ENCODE measurements around the gene TRIM15. TPM values are rescaled to one million over a fixed set of nuclear protein-coding genes. Genes with fewer than 3 reads are reported as not detected.

Gene TRIM15
- total RNA-seq, 1 donor from 2014 or later: not detected

DNA sequence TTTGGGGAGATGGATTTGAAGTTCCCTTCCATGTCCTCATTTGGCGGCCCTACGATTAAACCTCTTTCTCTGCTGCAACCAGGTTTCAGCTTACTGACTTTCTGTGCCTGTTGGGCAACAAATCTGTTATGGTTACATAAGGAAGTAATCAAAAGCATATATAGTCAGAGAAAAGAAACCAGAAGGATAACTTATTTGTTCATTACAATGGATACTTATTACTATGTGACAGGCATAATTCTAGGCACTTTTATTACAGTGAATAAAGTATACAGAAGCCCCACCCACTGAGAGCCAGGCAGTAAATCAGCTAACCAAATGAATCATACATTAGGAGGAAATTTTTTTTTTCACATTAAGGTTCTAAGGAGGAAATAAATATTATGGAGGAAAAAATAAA, 40.8 kb upstream of the TRIM15 start:
- DNase-seq (ENCODE audit: low spot score): no peak
- H3K4me3 Mint-ChIP-seq (ENCODE audit: unreplicated experiment): no peak overlapping the region
- no peak overlapping the region for H3K27ac Mint-ChIP-seq (ENCODE audit: unreplicated experiment)
- TF ChIP-seq, protein P1, sequence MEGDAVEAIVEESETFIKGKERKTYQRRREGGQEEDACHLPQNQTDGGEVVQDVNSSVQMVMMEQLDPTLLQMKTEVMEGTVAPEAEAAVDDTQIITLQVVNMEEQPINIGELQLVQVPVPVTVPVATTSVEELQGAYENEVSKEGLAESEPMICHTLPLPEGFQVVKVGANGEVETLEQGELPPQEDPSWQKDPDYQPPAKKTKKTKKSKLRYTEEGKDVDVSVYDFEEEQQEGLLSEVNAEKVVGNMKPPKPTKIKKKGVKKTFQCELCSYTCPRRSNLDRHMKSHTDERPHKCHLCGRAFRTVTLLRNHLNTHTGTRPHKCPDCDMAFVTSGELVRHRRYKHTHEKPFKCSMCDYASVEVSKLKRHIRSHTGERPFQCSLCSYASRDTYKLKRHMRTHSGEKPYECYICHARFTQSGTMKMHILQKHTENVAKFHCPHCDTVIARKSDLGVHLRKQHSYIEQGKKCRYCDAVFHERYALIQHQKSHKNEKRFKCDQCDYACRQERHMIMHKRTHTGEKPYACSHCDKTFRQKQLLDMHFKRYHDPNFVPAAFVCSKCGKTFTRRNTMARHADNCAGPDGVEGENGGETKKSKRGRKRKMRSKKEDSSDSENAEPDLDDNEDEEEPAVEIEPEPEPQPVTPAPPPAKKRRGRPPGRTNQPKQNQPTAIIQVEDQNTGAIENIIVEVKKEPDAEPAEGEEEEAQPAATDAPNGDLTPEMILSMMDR (IDR thresholded peaks at IDR 0.05; ENCODE audit: unreplicated experiment): no peak
- H3K4me1 Mint-ChIP-seq (ENCODE audit: unreplicated experiment): no peaks in the 10 kb centered on the region
- H3K27me3 Mint-ChIP-seq (ENCODE audit: unreplicated experiment): peaks cover 9% of the 10 kb centered on the region
- no peaks in the 10 kb centered on the region for H3K36me3 Mint-ChIP-seq (ENCODE audit: low read depth, unreplicated experiment)
- no peaks in the 10 kb centered on the region for H3K9me3 Mint-ChIP-seq (ENCODE audit: unreplicated experiment)

DNA sequence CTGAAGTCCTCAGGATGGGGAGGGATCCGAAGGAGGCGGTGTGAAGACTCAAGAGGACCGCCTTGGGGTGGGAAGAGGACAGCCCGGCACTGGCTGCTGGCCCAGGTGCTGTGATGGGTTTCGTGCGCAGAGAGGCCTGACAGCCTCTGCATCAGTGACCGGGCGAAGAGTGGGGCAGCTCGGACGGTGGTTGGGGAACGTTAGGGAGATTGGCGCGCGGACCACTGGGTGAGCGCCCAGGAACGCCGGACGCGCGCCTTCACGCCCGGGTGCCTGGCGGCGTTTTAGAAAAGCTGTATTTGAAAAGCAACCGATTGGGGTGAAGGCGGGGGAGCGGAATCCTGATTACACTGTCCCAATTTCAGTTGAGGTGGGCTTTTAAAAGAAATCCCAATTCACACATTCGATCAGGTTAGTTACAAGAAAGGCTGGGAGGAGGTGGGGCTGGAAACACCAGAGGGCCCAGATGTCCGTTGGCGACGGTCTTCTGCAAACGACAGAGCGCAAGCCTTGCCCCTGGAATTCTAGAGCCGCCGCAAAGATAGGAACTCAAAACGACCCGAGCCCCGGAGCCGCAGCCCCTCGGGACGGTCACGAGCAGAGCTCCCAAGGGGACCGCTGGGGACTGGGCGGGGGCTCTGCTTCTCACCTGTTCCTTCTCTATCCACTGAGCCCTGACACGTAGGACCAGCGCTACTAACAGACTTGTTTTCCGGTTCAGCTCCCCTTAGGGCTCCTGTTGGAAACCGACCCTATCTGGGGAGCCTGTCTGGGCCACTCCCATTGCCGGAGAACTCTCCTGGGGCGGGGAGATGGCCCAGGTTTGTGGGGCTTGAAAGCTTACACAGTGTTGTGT, 35.9 kb upstream of the TRIM15 start:
- no peaks in the 10 kb centered on the region for H3K9me3 Mint-ChIP-seq (ENCODE audit: unreplicated experiment)
- H3K27ac Mint-ChIP-seq (ENCODE audit: unreplicated experiment): no peak overlapping the region
- peaks cover 3% of the 10 kb centered on the region for H3K4me1 Mint-ChIP-seq (ENCODE audit: unreplicated experiment)
- peaks cover 13% of the 10 kb centered on the region for H3K27me3 Mint-ChIP-seq (ENCODE audit: unreplicated experiment)
- H3K4me3 Mint-ChIP-seq (ENCODE audit: unreplicated experiment): peak overlapping the region; percentile 54
- TF ChIP-seq, protein P1 (IDR thresholded peaks at IDR 0.05; ENCODE audit: unreplicated experiment): no peak
- H3K36me3 Mint-ChIP-seq (ENCODE audit: low read depth, unreplicated experiment): no peaks in the 10 kb centered on the region
- no peak for DNase-seq (ENCODE audit: low spot score)

DNA sequence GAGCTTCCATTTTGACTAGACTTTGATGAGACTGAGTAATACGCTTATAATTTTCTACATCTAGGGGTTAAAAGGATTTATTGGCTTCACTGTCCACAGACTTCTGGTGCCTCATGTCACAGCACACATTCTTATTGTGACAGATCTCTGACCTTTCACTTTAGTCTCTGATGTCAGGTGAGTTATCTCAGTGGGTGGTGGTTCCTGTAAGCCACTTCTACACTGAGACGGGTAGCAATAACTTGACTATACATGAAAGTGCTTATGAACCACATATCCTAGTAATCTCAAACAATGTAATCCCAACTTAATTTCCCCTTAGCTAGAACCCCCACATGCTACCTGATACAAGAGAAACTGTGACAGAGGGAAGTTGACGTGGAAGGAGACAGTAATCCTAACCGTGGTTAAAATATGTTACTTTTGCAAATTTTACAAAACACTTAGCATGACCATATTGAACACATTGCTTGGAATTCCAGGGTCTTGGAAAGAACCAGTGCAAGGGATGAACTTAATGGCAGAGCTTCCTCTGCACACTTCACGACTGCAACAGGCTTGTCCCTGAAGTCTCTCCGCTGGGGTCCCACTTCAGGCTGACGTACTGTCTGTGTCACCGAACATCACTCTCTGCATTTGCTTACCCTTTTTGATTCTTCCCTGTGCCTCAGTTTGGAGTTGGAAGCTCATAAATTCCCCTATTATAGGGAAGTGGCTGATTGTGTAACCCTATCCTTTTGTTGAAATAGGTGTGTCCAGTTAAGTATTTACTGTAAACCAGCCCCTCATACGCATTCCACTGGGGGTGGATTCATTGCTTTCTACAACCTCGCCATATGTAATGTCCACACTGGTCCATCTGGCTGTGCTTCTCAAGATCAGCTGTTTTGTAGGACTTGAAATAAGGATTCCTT, 33.8 kb upstream of the TRIM15 start:
- TF ChIP-seq, protein P1 (IDR thresholded peaks at IDR 0.05; ENCODE audit: unreplicated experiment): no peak
- Mint-ChIP-seq H3K4me3 (ENCODE audit: unreplicated experiment) (no peak overlapping the region), H3K27ac (ENCODE audit: unreplicated experiment) (no peak overlapping the region), H3K4me1 (ENCODE audit: unreplicated experiment) (peaks cover 3% of the 10 kb centered on the region), H3K27me3 (ENCODE audit: unreplicated experiment) (peaks cover 13% of the 10 kb centered on the region), H3K9me3 (ENCODE audit: unreplicated experiment) (no peaks in the 10 kb centered on the region), H3K36me3 (ENCODE audit: low read depth, unreplicated experiment) (no peaks in the 10 kb centered on the region)
- no peak for DNase-seq (ENCODE audit: low spot score)

DNA sequence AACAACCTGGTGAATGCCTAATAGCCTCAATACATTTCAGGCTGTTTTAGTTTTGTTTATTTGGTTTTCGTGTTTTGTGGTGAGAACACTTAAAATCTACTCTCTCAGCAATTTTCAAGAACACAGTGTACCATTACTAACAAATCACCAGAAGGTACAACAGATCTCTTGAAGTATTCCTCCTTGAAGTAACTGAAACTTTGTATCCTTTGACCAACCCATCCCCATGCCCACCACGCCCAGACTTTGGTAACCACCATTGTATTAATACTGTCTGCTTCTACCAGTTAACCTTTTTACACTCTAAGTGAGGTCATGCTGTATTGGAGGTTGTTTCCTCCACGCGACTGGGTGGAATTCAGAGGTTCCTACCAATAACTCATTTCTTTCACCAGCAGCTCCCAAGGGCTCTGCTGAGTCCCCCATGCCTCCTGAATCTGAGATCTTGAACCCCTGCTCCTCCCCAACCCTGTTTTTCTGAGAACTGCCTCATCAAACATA, 33.1 kb upstream of the TRIM15 start:
- no peak overlapping the region for H3K27ac Mint-ChIP-seq (ENCODE audit: unreplicated experiment)
- TF ChIP-seq, protein P1 (IDR thresholded peaks at IDR 0.05; ENCODE audit: unreplicated experiment): no peak
- no peaks in the 10 kb centered on the region for H3K36me3 Mint-ChIP-seq (ENCODE audit: low read depth, unreplicated experiment)
- H3K9me3 Mint-ChIP-seq (ENCODE audit: unreplicated experiment): no peaks in the 10 kb centered on the region
- H3K27me3 Mint-ChIP-seq (ENCODE audit: unreplicated experiment): peaks cover 13% of the 10 kb centered on the region
- peaks cover 3% of the 10 kb centered on the region for H3K4me1 Mint-ChIP-seq (ENCODE audit: unreplicated experiment)
- H3K4me3 Mint-ChIP-seq (ENCODE audit: unreplicated experiment): no peak overlapping the region
- no peak for DNase-seq (ENCODE audit: low spot score)
